Effector CD4-positive, alpha-beta T cell (primary cell): ENCODE measurements around the gene CNNM3.
"Not testable (repeated sequence)": the region's sequence is repeated elsewhere in the genome, so short reads cannot be mapped to it uniquely, and the experiment has no call there.

Source experiments
- DNase-seq: peaks from one replicate; pipeline ENCODE4 v3.0.0-alpha.2; 2020

CNNM3 gene

DNA sequence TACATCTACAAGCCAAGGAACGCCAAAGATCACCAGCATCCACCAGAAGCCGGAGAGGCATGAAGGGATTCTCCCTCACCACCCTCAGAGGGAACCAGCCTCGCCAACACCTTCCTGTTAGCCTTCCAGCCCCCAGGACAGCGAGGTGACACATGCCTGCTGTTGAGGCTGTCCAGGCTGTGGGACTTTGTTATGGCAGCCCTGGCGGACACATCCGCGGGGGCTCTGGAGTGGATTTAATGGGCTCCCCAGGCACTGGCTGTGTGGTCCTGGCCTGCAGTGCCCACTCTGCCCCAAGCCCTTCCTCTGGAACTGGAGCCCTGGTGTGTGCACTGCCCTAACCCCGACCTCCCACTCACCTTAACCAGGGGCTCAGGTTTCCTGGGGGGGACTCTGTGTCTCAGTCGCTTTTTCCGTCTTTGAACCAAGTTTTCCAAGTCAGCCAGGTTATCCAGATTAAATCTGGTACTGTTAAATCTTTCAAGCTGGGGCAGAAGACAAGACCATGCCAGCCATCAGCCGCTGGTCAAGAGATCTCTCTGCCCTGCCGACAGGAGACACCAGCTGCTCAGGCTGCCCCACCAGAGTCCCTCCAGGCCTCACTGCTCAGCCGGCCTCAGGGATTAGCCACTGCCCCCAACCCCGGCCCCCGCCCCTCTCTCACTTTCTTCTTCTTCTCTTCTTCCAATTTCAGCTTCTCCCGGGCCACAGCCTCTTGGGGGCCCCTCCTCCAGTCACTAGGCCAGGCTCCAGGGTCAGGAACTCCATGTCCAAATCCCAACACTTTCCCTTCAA is 25.8 kb downstream of the CNNM3 start:
- no peak for DNase-seq

DNA sequence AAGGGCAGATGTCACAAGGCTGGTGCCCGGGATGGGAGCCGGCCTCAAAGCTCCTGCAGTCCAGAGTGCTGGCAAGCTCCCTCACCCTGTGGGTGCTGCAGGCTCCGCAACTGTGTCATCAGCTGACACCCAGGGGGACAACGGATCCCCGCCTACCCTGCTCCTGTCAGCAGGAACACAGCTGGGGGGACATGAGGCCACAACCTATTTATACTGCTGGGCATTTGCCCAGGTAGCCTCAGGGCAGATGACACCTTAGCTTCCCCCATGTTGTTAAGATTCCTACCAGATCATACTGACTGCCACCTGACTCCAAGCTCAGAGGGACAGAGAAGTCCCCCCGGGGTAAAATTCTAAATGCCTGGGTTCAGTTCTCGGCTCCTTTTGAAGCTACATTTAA is 26.5 kb downstream of the CNNM3 start:
- no peak for DNase-seq

DNA sequence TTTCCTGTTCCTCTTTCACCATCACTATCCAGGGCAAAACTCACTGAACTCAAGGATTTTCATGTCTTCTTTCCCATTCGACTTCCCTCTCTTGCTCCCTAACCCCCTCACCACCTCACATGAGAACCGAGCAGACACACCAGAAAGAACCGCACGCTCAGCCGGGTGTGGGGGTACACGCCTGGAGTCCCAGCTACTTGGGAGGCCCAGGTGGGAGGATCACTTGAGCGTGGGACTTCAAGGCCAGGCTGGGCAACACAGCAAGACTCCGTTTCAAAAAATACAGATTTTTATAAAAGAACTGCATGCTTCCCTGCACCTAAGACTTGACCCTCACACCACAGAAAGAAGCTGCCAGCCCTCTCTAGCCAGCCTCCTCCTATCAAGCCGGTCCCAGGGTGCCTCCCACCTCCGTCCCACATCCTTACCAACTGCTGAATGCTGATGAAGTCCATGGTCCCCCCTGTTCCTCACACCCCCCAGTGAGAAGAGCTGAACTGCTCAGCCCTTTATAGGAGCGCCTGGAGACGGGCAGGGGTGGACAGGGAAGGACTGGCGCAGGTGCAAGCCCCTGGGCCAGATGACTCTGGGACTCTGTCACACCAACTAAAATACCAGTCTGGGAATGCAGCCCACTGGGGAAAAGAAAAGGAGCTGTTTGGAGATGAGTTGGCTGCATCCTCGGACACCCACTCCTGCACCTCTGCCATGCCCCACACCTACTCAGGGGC is 27.6 kb downstream of the CNNM3 start, which contains the start of gene ANKRD23:
Gene ANKRD23, minus strand, starts transcription at position 484 of the 731 bp plus-strand sequence. Its CDS starts 29 bp downstream, at position 455.
- no peak for DNase-seq

DNA sequence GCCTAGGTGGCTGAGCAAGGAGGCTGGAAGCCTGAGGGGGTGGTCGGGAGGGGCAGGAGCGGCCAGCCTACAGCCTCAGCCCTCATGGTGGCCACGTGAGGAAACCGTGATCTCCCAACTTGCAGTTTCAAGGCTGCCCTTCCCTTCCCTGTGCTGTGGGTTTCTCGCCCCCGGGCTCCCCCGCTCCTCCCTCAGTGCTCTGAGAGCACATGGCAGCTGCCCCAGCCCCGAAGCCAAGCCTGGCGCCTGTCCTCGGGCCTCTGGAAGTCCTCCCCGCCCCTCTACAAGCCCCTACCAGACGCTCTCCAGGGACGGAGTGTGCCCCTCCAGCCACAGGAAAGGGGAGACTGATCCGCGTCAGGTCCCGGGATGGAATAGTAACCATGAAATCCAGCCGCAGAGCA is 28.3 kb downstream of the CNNM3 start:
- no peak for DNase-seq

DNA sequence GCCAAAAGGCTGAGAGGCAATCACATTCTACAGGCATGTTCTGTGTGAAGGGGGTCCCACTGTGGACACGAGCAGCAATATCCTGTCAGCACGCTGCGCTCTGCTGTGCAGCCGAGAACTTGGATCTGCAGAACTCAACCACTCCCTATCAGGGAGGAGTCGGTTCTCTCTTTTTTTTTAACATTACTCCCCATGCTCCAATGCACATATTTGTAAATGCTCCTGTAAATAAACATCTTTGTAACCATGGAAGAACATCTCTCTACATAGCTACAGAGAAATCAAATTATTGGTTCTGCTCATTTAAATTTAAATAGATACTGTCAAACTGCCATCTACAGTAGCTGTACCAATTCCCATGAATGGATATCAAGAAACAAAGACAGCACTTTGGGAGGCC is 30.8 kb downstream of the CNNM3 start:
- no peak for DNase-seq

DNA sequence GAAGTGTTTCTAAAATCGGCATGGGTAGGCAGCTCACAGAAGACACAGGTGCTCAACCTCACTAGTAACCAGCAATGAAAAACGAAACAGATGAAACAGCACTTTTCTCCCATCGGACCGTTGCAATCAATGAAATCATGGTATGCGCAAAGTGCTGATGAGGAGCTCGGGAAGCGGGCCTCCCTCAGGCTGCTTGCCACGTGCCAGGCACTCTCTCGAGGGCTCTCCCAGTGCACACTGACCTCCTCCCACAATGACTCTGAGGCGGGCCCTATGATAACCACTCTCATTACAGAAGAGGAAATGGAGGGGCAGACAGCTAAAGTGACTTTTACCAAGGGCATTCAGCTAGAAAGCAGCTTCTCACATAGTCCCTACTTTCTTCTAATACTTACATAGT is 31.5 kb downstream of the CNNM3 start:
- no peak for DNase-seq

DNA sequence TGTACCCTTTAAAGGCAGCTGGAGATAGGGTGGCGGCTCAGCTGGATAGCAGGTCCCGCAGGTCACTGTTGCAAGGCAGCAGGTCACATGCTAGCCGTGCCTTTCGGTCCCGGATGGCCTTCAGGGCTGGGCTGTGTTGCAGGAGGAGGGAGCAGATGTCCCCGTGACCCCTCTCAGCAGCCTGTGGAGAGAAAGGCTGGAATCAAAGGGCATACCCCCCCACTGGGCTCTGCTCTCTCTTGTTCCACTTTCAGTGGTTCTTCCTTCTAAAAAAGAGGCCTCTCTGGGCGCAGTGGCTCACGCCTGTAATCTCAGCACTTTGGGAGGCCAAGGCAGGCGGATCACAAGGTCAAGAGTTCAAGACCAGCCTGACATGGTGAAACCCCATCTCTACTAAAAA is 32.2 kb downstream of the CNNM3 start:
- DNase-seq: no peak

DNA sequence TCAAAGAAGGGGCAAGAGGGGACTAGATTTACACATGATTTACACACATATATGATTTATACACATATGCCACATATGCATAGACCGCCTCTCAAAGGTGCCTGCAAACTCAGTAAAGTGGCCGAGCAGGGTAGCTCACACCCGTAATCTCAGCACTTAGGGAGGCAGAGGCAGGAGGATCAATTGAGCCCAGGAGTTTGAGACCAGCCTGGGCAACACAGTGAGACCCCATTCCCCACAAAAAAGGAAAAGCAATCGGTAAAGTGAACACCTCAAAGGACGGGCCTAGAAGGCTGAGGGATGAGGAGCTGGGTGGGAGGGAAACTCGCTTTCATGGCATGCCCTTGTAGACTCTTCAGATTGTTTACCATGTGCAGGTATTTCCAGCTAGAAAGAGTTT is 36.6 kb downstream of the CNNM3 start:
- DNase-seq: no peak

DNA sequence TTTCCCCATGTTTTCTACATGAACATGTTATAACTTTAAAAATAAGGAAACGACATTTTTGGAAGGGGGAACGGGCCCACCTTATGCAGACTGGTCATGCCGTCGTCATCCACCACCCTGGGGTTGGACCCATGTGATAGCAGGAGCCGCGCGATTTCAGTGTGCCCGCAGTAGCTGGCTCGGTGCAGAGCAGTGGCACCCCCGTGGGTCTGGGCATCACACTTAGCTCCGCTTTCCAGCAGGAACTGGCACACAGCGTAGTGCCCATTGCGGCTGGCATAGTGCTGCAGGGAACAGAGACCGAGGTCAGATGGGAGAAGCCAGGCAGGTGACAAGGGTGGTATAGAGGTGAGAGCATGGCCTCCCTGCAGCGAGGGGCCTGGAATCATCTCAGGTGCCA is 37.3 kb downstream of the CNNM3 start:
- DNase-seq: no peak

DNA sequence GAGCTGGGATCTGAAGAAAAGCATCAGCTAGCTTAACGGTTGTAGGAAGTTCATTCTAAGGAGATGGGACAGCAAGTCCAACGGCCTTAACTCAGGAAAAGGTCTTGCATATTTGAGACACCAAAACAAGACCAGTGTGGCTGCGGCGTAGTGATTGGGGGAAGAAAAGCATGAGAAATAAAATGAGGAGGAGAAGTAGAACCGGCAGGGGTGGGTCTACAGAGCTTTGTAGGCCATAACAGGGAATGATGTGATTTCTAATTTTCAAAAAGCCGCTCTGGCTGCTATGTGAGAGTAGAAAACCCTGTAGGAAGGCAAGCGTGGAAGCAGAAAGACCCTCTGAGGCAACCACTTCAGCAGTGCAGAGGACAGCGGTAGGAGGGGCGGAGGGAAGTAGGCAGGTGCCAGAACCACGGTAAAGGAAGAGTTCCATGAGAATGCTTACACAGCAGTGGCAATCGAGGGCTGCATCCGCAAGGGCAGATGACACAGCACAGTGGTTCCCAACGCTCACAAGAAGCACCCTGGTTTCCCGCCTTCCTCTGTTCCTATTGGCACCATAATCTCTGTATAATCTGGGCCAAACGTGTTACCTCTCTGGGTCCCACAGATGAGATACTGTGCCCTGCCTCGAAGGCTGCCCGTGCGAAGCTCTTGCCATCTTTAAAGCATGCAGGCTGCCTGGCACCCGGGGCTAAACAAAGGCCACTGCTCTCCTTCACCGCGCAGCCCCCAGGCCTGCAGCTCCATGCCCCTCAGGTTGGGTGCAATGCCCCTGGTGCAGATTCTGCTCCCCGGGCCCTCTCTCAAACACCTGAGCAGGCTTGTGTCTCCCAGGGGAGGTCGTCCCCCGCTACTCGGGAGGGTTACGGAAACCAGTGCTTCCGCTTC is 41.0 kb downstream of the CNNM3 start:
- DNase-seq: peak; percentile 40

DNA sequence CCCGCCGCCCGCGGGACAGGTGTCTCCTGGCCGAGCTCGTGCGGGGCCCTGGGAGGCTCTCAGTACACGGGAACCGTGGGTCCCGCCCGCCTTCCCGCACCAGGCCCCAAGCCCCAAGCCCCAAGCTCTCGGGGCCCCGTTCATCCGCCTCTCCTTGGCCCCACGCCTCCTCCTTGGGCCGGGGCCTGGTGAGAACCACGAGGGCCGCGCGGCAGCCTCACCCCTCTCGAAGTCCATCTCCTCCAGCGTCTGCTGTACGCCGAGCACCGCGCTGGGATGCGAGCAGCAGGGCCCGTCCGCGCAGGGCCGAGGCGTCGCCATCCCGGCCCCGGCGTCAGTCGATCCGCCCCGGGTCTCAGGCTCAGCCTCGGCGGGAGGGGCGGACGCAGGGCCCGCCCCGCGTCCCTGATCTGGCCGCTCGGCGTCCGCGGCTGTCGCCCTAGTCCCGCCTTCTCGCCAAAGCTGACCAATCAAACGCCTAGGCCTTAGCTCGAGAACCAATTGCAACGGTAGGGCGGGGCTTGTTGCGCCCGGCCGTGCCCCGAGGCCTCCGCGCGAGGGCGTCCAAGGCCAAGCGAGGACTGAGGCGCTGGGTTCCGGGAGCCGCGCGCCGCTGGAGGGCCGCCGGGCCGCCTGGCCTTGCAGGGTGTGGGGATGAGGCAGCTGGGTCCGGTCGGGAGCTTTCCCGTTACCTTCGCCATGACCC is 41.8 kb downstream of the CNNM3 start, which contains the start of gene ANKRD39:
Gene ANKRD39, minus strand, starts transcription at position 350 of the 706 bp plus-strand sequence. Its CDS starts 29 bp downstream, at position 321.
- DNase-seq: peak; percentile 97

DNA sequence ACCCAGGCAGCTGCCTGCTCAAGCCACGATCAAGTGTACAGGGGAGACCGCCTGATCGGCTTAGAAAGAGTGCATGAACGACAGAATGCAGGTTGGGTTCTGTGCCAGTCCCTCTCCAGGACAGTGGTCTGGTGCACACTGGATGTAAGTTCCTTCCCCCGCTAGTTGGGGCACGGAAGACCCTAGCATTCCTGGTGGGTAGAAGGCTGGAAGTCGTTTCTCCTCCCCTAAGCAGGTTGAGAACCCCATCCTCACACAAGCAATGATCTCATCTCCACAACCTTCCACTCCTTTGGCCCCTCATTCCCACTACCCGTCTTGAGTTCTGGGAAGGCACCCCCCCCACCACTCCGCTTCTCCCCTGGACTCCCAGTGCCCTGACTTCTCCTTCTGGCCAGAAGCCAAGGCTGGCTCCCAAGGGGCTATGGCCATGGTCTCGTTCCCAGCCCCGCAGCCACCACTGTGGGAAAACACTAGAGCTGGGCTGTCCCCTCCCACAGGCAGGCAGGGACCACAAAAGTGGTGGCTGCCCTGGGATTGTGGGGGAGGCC is 43.1 kb downstream of the CNNM3 start:
- no peak for DNase-seq

DNA sequence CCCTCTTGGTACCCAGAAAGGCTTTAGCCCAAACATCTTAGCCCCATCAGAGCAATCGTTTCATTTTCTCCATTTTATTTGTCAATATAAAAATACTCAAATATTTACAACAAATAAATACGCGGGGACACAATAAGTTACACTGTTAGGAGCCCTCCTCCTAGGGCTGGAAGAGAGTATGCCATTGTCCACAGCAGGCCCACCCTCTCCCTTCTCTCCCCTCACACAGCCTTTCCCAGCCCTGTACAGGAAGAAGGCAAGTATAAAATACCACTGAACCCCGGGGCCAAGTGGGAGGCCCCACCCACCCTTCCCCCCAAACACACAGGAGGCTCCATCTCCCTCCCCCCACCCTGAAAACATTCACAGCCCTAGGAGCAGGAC is 43.6 kb downstream of the CNNM3 start:
- no peak for DNase-seq

DNA sequence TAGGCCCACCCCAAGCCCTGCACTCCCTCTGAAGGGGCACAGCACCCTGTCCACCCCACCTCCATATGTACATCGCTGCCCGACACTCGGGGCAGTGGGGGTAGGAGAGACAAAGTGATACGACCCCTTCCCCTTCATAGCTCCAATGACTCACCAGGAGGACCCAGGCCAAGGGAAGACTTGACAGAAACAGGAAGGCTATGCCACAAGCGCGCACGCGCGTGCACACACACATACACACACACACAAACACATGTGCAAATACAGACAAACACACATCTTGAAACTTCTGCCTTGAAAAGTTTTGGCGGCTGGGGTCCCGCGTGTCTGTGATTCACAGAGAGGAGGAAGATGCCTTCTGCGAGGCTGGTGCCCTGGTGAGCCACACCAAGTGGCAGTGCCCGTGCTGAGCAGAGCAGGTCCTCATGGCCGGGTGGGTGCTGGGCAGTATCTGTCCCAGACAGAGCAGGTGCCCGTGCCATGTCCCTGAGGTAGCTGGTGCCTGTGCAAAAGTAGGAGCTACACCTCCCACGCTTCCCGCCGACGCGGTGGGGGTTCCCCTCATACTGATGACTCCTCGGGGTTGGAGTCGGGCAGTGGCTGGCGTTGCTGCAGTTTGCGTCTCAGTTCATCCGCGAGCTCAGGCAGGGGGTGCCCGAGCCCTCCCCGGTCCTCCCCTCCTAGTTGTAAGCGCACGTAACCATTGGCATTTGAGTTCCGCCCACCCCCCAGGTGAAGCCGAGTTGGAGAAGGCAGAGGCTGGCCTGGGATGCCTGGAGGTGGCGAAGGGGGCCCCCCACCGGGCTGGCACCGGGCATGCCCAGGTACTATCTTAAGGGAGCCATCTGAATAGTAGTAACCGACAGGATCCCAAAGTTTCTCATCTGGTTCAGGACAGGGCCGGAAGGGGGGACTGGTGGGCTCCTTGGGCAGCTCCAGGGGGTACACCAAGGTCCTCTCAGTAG is 44.3 kb downstream of the CNNM3 start:
- DNase-seq: no peak

DNA sequence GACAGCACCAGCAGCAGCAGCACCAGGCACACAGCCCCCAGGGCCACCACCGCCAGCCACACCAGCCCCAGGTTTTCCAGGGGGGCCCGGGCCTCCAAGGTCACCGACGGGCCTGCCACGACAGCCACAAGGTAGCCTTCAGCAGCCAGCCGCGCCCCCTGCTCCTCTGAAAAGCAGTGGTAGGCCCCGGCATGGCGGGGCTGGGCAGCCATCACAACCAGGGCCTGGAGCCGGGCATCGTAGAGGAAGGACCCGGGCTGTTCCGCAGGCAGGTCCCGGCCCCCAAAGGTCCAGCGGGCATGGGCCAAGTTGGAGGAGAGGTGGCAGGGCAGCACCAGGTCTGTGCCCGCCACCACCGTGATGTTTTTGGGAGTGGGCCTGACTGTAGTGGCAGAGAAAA is 45.0 kb downstream of the CNNM3 start:
- no peak for DNase-seq

DNA sequence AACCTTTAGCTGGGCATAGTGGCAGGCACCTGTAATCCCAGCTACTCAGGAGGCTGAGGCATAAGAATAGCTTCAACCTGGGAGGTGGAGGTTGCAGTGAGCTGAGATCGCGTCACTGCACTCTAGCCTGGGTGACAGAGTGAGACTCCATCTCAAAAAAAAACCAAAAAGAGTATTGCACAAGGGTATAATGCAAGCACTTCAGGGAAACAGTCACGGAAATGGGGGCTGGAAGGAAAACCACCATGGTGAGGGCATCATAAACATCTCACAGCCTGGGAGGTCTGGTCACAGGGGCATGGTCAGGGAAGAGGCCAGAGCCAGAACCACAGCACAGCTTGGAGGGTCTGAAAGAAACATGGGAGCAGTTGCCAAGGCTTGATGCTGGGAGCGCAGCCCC is 47.0 kb downstream of the CNNM3 start:
- not testable (repeated sequence) for DNase-seq

DNA sequence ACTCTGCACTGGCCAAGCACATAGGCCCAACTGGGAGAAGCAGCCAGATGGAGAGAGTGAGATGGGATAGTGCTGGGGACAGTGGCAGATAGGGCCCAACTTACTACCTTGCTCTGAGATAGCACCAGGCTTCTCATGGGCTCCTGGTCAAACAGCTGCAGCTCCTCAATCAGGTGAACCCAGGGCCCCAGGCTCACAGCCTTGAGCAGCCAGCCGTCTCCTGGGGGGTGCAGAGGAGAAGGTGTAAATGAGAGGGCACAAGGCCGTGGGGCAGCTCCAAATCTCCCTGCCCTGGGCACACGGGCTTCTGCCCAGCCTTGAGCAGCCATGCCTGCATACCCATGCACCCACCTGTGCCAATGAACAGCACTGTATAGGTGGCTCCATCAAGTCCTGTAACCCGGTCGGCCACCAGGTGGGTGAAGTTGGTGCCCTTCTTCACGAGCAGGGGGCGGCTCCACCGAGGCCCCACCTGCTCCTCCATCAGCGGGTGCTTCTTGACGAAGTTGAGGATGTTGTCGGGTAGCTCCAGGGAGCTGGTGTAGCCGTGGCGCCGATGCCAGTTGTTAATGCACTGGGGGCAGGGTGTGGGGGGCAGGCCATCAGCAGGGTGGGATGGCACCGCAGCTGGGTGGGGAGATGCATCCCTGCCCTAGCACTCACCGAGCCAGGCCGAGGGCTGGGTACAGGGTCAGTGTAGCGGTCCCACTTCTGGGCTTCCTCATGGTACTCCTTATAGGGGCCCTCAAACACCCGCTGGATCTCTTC is 47.7 kb downstream of the CNNM3 start:
- DNase-seq: no peak

DNA sequence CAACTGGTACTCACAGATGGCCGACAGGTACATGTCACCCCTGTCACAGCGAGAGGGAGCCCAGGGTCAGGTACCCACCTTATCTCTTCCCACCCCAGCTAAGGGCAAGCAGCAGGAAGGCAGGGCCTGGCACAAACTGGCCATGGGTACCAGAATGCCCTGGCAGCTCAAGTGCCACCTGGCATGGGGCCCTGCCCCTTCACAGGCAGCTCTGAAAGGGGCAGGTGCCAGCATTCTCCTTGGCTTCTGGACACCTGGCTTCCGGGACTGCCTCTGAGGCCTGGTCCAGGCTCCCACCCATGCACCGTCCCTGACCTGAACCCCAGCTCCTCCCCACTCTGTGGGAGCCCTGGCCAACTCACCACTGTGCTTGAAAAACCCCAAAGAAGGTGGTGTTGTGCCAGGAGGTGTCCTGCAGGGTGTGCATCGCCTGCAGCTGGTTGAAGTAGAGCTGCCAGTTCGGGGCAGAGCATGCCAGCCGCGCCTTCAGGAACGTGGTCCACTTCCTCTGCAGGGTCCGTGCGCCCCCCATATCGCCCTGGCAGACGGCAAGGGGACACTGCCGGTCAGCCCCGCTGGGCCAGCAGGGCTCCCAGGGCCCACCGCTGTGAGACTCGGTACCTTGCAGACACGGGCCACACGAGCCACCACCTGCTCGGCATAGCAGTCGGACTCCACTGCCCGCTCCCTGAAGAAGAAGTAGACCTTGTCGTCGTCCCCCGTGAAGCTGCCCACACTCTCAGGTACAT is 48.4 kb downstream of the CNNM3 start:
- DNase-seq: no peak

DNA sequence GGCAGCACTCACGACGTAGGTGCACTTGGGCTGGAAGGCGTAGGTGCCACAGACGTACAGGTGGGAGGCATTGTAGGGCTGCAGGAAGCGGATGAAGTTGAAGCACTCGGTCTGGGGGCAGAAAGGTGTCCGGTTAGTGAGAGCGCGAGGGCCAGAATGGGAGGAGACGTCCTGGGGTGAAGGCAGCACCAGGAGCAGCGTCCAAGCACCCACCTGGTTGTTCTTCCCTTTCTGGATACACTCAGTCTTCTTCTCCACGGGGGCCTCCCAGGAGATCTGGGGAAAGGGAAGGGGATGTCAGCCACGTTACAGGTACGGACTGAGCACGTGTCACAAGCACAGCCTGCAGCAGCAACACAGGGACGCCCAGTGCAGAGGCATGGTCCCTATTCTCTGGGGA is 49.6 kb downstream of the CNNM3 start:
- DNase-seq: no peak
